ENCODE measurements around the gene TMEM138. TPM values are rescaled to one million over a fixed set of nuclear protein-coding genes. Genes with fewer than 3 reads are reported as not detected.

TMEM138 gene
- total and polyA plus RNA-seq, 12 donors = 14.4 to 35.3 (median 17.8) TPM

DNA sequence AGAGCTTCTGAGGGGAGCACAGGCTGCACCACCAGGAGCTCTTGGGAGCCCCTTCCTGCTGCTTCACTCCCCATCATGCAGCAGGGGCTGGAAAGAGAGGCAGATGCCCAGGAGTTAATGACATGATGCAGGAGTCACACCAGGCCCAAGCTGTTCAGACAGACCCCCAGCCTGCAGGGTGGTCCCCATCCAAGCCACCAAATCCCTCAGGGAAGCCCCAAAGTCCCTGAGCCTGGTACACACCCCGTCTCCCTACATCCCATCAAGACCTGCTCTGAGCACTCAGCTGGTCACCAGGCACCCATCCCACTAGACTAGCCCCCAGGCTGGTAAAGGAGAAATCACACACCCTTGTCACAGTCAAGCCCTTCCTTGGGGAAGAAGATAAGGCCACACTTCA is 11.8 kb upstream of the TMEM138 start:
- peaks cover 0 to 97% (median 7%) of the 10 kb centered on the region in 9 donors for H3K36me3 ChIP-seq
- peaks cover 0 to 11% (median 0%) of the 10 kb centered on the region in 9 donors for H3K4me1 ChIP-seq
- intact Hi-C loops (cut with DNase I) = no loop called here
- no peak for DNase-seq
- H3K27me3 ChIP-seq = no peaks in the 10 kb centered on the region
- 93 to 97% methylated on average over 1 of the region's 1 CpG for WGBS, 2 donors
- ATAC-seq = no peak
- TF ChIP-seq, protein P1, sequence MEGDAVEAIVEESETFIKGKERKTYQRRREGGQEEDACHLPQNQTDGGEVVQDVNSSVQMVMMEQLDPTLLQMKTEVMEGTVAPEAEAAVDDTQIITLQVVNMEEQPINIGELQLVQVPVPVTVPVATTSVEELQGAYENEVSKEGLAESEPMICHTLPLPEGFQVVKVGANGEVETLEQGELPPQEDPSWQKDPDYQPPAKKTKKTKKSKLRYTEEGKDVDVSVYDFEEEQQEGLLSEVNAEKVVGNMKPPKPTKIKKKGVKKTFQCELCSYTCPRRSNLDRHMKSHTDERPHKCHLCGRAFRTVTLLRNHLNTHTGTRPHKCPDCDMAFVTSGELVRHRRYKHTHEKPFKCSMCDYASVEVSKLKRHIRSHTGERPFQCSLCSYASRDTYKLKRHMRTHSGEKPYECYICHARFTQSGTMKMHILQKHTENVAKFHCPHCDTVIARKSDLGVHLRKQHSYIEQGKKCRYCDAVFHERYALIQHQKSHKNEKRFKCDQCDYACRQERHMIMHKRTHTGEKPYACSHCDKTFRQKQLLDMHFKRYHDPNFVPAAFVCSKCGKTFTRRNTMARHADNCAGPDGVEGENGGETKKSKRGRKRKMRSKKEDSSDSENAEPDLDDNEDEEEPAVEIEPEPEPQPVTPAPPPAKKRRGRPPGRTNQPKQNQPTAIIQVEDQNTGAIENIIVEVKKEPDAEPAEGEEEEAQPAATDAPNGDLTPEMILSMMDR (IDR thresholded peaks at IDR 0.05) = no peak
- H3K9me3 ChIP-seq = no peaks in the 10 kb centered on the region
- no peak overlapping the region for H3K4me3 ChIP-seq
- no peak overlapping the region for H3K27ac ChIP-seq

DNA sequence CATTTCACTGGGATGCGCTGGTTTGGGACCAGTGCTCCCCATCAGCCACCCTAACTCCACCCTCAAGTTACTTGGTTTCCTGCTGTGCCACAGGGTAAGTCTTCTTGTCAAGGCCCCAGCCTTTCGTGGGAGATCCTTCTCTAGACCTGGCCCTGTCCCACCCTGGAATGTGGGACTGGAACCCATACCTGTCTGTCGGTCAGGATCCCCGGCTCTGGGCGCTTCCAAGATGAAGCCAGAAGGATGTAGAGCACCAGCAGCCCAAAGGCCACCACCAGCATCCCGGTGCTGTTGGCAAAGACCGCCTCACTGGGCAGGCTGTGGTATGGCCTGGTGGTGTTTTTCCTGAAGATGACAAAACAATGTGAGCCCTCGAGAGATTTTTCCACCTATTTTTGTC is 11.4 kb upstream of the TMEM138 start:
- Histone ChIP-seq H3K9me3 (no peaks in the 10 kb centered on the region), H3K36me3 (peaks cover 0 to 96% (median 7%) of the 10 kb centered on the region in 9 donors), H3K27ac (no peak overlapping the region), H3K4me3 (no peak overlapping the region), H3K27me3 (no peaks in the 10 kb centered on the region), H3K4me1 (peaks cover 0 to 11% (median 0%) of the 10 kb centered on the region in 9 donors)
- no peak for ATAC-seq
- DNase-seq = no peak
- intact Hi-C loops (cut with DNase I) = no loop called here
- TF ChIP-seq, protein P1 (IDR thresholded peaks at IDR 0.05) = no peak
- 95 to 97% methylated on average over 8 of the region's 8 CpGs for WGBS, 2 donors

DNA sequence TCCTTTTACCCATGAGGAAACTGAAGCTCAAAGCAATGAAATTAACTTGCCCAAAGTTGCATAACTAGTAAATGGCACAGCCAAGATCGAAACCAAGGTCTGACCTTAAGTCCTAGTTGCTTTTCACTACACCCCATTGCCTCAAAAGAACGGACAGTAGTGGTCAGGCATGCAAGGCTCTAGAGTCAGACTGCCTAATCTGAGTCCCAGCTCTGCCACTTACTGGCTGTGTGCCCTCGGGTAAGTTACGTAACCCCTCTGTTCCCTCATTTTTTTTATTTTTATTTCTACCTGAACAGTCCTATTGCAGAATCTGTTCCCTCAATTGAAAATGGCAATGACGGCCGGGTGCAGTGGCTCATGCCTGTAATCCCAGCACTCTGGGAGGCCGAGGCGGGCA is 10.1 kb upstream of the TMEM138 start:
- WGBS, 2 donors = 83 to 85% methylated on average over 8 of the region's 8 CpGs
- DNase-seq = no peak

DNA sequence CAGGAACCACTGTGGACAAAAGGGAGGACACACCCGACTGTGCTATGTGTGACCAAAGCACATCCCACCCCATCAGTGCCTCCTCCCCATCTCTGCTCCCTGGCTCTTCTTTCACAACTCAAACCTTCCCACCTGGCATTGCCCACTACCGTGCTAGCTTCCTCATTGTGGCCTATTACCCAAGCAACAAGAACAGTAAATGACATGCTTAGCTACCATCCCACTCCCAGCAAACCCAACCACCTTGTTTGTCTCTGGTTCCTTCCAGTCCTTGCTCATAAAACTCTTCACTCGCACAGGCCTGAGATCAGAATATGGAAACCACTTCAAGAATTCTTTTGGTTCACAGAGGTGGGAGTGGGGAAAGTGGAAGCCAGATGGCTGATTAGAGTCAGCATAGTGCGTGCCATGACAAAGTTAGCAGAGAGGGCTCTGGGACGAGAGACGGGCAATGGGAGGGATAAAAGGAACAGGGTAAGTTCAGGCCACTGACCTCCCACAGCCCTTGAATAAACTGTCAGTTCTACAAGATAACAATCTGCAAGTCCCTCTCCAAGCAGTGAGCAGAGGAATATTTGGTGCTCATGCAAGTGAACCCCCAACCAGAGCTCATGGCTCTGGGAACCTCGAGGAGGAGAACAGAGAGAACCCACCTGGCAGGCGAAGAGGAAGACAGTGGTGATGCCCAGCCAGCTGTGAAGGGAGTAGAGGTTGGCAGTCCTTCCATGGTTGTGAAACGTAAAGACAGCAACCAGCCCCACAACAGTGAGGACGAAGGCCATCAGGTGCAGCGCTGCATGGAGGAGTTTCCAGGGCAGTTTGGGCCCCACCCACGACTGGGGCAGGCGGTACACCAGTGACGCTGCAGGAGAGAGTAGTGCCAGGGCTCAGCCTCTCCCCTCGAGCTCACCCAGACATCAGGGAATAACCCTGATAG is 8.8 kb upstream of the TMEM138 start:
- intact Hi-C loops (cut with DNase I) = no loop called here
- DNase-seq (no peak), ATAC-seq (no peak)
- Histone ChIP-seq H3K4me3 (no peak overlapping the region), H3K27me3 (no peaks in the 10 kb centered on the region), H3K4me1 (peaks cover 0 to 19% (median 0%) of the 10 kb centered on the region in 9 donors), H3K9me3 (no peaks in the 10 kb centered on the region), H3K36me3 (peaks cover 0 to 75% (median 7%) of the 10 kb centered on the region in 9 donors), H3K27ac (no peak overlapping the region)
- TF ChIP-seq, protein P1 (IDR thresholded peaks at IDR 0.05) = no peak
- WGBS, 2 donors = 88 to 89% methylated on average over 15 of the region's 15 CpGs

More for the DNA sequence above, 10.1 kb upstream of the TMEM138 start:
- Histone ChIP-seq H3K36me3 (peaks cover 0 to 88% (median 7%) of the 10 kb centered on the region in 9 donors), H3K27me3 (no peaks in the 10 kb centered on the region), H3K9me3 (no peaks in the 10 kb centered on the region), H3K4me1 (peaks cover 0 to 18% (median 0%) of the 10 kb centered on the region in 9 donors), H3K27ac (no peak overlapping the region), H3K4me3 (no peak overlapping the region)
- TF ChIP-seq, protein P1 (IDR thresholded peaks at IDR 0.05) = no peak
- intact Hi-C loops (cut with DNase I) = no loop called here
- ATAC-seq = no peak

Measured in heart right ventricle (tissue), 16 donors.